GM18867 (cell line): ENCODE results near the gene GPATCH1.
"Not testable (repeated sequence)": the region's sequence is repeated elsewhere in the genome, so short reads cannot be mapped to it uniquely, and the experiment has no call there.

Experiments used
- ATAC-seq: cut with Tn5 transposase; IDR thresholded peaks from one replicate; pipeline ENCODE4 v1.9.1; 2021; ENCODE audit warnings: mild to moderate bottlenecking, moderate library complexity; ENCODE audit not compliant: unreplicated experiment

Gene GPATCH1

DNA sequence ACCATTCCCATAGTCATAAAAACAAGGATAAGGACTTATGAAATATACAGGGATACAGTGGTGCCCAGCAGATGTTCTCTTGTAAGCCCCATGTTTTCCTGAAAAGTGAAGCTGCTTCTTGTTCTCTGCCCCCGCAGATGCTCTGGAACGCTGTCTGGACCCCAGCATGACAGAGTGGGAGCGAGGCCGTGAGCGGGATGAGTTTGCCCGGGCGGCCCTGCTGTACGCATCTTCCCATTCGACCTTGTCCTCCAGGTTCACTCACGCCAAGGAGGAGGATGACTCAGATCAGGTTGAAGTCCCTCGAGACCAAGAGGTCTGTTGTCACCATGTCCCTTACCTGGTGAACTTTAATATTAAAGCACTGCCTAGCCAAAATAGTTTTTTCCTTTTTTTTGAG is 30.6 kb downstream of the GPATCH1 start:
- no peak for ATAC-seq

DNA sequence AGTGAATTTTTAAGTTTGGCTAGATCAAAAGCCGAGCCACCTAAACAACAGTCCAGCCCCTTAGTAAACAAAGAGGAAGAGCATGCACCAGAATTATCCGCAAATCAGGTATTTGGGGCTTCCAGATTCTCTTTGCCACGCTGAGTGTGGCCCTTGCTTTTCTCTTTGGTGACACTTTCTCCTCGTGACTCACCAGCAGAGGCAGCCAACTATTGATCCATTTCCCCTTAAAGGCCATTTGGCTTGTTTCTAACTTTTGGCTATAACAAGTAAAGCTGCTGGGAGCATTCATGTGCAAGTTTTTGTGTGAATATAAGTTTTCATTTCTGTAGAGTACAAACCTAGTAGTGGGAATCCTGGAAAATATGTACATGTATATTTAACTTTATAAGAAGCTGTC is 33.3 kb downstream of the GPATCH1 start:
- no peak for ATAC-seq

DNA sequence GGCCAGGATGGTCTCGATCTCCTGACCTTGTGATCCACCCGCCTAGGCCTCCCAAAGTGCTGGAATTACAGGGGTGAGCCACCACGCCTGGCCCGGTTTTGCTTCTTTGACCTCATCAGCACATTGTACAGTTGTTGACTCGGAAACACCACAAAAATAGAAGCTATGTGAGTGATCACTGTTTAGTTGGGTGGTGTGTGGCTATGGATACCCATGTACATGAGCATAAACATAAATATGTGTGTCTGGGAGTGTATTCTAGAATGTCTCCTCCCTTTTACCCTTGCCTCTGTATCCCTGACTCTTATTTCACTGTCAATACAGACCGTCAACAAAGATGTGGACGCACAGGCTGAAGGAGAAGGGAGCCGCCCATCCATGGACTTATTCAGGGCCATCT is 36.5 kb downstream of the GPATCH1 start:
- no peak for ATAC-seq

DNA sequence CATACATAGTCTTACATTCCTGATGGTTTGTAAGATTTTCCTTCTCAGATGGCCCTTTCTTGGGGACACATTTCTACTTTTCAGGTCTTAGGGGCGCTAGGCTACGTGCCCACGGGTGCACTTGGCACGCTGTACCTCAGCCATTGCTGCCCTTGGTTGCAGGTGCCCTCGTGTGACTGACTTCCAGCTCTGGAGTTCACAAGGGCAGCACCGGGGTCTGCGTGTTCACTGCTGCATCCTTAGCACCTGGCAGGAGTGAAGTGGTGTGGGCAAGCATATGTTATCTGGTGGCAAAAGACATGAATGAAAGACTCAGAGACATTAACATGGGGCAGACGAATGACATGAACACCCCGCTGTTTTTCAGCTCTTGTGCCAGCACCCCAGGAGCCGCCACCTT is 37.7 kb downstream of the GPATCH1 start:
- ATAC-seq, result no peak

DNA sequence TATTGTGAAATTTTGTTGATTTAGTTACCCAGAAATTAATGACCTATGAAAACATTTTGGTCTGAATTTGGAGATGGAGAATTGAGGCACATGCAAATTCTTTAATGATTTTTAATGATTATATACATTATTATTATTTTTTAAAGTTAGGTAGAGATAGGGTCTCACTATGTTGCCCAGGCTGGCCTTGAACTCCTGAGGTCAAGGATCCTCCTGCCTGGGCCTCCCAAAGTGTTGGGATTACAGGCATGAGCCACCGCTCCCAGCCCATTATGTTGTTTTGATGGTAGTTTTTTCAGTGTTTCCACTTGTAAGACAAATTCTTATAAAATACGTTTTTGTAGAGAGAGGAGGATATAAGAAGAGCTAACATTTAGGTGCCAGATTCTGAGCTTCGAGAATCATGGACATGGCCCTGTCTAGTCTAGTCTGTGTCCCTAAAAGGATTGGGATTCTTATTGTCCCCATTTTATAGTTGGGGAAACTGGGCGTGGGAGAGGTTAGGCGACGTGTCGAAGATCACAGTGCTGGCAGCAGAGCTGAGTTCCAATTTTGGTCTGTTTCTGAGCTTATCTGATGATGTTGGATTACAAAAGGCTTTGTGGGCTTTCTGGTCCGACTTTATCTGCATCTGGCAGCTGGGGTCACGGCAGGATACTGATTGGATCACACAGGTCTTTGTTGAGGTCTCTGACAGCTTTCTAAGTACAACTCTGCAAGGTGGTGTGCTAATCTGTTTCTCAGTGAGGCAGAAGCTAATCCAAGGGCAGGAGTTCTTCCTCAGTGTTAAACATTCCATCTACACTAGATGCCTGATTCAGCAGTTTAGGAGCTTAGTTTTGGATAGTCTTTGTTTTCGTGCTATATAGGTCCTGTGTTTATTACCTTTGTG is 43.5 kb downstream of the GPATCH1 start:
- no peak for ATAC-seq

DNA sequence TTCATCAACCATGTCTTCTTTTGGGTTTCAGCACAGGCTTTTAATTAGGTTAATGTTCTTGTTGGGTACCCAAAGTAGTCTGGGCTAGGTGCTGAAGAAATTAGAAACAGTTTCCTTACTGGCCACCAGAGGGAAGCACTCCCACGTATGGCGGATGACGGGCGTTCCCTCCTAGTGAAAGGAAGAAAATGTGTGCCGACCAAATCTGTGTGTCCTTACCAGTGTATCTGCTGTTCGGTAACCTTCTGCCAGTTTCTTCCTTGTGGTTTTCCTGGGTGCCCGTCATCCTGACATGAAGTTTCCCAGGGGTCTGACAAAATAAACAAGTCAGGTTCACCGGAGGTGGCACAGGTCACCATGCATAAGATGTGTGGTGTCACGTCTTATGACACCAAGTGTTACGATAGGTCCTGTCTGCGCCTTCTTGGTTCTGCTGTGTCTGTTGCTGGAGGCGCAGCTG is 45.0 kb downstream of the GPATCH1 start:
- peak; percentile 65 for ATAC-seq

DNA sequence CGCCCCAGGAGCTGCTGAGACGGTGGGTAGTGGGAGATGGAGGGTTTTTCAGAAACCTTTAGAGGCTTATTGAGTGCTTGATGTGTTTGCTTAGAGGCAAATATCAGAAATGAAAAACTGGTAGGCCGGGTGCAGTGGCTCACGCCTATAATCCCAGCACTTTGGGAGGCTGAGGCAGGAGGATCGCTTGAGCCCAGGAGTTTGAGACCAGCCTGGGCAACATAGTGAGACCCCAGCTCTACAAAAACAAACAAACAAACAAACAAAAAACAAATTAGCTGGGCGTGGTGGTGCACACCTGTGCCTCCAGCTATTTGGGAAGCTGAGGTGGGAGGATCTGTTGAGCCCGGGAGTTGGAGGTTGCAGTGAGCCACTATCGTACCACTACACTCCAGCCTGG is 45.7 kb downstream of the GPATCH1 start:
- not testable (repeated sequence) for ATAC-seq

DNA sequence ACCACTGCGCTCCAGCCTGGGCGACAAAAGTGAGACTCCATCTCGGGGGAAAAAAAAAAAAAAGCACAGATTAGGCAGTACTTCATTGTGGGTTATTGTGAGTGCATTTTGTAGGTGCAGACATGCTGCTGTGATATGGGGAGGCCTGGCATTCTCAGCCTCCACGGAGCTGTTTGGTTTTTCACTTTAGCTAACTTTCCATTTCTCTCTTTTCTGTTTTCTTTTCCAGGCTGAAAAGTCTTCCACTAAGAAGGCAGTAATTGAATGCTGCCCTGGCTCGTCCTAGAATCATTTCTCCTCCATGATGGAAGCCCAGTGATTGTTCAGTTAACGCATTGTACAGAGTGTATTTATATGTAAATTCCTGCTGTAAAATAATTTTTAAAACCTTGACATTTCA is 48.9 kb downstream of the GPATCH1 start:
- ATAC-seq, result no peak

DNA sequence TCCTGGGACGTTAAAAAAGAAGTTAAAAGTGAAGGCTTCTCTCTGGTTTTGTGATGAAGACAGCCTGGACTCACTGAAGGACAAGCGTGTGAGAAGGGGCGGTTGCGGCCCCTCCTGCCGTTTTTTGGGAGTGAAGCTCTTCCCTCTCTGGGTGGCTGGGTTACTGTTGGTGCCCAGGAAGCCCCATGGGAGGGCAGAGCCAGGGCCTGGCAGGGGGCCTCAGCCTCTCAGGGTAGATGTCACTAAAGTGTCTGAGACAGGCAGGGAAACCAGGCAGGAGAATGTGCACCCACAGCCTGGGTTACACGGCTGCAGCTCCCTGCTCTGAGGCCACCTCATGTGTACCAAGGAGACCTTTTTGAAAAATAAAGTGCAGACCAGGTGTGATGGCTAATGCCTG is 49.5 kb downstream of the GPATCH1 start:
- ATAC-seq, result no peak

DNA sequence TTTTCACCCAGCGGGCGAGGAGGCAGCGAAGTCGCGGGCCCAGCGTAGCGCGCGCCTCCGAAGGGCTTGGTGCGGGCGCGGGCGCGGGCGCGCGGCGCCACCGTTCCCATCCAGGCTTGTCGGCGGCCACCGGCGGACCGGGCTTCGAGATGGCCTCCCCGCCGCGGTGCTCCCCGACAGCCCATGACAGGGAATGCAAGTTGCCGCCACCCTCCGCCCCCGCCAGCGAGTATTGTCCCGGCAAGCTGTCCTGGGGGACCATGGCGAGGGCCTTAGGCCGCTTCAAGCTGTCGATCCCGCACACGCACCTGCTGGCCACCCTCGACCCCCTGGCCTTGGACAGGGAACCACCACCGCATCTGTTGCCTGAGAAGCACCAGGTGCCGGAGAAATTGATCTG is 51.0 kb downstream of the GPATCH1 start, which contains the start of gene WDR88:
TSS of gene WDR88 (plus strand) at position 94 of the 400 bp plus-strand sequence. CDS start at position 150, 56 bp downstream.
- ATAC-seq, result no peak

DNA sequence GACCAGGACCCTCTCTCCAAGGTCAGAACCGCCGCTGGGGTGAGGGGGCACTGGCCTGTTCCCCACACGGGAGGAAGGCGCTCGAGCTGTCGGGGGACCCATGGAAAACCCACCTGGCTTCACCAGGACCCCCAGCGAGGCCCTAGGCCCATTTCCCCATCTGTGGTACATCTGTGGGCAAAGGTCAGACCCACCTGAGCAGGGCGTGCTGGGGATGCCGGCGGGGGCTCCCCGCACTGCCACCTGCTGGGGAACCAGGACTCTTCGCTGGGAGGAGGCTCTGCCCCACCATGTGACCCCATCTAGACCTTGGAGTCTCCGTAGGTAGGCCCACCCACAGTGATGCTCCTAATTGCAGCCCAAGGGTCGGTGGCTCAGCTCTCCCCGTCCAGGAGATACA is 51.4 kb downstream of the GPATCH1 start:
- no peak for ATAC-seq

DNA sequence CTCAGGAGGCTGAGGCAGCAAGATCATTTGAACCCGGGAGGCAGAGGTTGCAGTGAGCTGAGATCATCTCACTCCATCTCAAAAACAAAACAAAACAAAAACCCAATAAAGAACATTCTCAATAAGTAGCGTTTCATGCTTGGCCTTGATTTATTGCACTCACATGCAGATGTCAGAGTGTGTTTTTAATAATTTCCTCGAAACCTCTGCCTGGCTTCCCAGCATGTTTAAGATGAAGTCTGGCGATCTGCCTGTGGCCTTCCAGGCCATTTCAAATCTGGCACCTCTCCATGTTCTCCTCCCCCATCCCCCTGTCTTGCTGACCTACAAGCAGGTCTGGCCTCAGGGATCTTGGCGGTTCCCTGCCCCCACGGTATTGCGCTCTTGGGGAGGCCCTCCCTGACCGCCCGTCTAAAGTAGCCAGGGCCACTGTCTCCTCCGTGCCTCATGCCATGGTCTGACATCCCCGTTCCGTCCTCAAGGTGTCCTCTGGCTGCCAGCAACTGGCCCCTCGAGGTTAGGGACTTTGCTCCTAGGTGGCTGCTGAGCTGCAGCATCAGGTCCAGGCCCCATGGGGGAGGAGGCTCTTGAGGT is 52.6 kb downstream of the GPATCH1 start:
- no peak for ATAC-seq

DNA sequence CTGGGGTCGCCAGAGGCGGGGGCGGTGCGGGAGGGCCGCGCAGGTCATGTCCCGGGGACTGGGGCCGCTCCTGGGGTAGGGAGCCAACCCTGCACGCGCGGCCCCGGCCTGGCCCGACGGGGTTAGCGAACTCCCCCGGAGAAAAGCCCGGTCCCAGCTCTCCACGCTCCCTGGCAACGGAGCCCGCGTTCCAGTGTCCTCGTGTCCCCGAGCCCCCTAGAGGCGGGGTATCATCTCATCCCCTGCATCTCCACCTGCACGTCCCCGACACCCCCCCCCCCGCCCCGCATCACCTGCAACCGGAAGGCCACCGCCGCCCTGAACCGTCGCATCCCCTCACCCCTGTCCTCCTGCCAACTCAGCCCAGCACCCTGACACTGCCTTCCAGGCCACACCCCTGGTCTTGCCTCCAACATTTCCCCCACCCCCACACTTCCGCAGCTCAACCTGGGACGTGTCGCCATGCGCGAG is 53.6 kb downstream of the GPATCH1 start:
- no peak for ATAC-seq

DNA sequence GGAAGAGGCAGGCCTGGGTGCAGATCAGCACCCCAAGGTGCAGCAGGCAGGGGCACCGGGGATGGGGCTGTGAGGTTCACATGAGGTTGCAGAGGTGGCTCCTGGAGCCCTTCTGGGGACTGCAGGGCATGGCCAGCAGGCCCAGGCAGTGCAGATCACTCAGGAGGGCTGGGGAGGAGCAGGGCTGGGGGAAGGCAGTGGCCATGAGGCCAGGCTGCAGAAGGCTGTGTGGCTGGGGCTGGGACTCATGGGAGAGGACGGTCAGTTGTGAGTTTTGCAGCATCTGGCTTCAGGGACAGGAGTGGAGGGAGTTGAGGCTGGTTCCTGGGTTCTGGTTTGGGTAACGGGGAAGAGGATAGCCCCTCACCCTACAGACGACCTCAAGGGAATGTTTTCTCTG is 58.2 kb downstream of the GPATCH1 start:
- ATAC-seq, result no peak

DNA sequence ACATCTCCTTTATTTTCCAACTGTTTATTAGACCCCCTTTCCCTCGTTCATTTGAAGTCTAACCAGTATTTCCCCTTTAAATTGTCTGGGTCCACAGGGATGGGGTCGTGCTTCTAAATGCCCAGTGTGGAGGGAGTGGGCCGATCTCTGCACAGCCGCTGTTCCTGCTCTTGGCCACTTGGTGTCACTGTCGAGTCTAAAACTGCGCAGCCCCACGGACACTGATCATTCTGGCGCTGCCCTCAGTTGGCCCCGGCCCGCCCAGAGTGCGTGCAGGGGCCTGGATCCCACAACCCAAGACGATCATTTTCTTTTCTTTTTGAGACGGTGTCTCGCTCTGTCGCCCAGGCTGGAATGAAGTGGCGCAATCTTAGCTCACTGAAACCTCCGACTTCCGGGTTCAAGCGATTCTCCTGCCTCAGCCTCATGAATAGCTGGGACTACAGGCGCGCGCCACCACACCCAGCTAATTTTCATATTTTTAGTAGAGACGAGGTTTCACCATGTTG is 63.0 kb downstream of the GPATCH1 start:
- ATAC-seq, result peak; percentile 75

DNA sequence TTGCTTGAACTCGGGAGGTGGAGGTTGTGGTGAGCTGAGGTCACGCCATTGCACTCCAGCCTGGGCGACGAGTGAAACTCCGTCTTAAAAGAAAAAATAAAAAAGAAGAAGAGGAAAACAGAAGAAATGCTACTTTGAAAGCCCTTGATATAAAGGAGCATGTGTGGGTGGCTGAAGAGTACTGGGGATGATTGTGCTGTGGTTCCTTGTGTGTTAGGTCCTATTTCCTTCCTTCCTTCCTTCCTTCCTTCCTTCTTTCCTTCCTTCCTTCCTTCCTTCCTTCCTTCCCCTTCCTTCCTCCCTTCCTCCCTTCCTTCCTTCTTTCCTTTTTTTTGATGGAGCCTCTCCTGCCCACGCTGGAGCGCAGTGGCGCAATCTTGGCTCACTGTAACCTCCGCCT is 65.2 kb downstream of the GPATCH1 start:
- ATAC-seq, result no peak

DNA sequence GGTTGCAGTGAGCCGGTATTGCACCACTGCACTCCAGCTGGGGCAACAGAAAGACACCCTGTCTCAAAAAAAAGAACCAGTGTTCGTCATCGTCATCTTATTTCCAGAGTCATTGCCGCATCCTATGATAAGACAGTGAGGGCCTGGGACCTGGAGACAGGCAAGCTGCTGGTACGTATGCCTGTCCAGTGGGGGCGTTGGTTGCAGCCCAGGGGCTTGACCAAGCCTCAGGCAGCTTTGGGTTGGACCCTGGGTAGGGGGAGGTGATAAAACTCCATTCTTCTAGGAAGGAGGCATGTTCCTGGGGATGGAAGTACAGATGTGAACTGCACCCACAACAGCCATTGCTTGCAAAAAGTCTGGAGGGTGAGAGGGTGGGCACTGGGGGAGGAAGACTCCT is 66.6 kb downstream of the GPATCH1 start:
- ATAC-seq, result no peak

DNA sequence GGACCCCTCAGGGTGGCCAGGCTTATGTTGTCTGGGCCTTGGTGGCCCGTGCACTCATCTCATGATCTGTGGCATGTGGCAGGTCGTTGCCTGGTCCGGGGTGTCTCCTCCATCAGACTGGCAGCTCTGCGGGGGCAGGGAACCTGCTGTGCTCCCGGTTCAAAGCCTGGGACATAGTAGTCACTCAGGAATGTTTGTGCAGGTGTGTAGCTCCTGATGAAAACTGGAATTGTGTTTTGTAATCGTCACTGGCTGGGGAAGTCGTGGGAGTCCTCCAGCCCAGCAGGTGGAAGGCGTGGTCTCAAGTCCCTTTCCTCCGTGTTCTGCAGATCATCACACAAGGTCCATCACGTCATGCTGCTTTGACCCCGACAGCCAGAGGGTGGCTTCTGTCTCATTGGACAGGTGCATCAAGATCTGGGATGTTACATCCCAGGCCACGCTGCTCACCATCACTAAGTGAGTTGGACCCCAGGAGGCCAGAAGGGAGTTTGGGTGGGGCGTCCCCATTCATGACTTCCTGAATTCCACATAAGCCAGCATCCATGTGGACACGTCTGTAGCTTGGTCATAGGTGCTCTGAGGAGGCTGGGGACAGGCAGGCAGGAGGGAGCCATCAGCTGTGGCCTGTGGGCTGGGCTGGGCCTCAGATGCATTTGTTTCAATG is 70.0 kb downstream of the GPATCH1 start:
- no peak for ATAC-seq

DNA sequence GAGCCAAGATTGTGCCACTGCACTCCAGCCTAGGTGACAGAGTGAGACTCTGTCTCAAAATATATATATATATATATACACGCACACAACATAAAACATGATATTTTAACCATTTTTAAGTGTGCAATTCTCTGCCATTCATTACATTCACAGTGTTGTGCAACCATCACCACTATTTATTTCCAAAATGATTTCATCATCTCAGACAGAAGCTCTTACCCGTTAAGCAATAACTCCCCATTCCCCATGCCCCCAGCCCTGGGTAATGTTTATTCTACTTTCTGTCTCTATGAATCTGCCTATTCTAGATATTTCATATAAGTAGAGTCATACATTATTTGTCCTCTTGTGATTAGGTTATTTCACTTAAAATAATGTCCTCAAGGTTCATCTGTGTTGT is 71.2 kb downstream of the GPATCH1 start:
- no peak for ATAC-seq

DNA sequence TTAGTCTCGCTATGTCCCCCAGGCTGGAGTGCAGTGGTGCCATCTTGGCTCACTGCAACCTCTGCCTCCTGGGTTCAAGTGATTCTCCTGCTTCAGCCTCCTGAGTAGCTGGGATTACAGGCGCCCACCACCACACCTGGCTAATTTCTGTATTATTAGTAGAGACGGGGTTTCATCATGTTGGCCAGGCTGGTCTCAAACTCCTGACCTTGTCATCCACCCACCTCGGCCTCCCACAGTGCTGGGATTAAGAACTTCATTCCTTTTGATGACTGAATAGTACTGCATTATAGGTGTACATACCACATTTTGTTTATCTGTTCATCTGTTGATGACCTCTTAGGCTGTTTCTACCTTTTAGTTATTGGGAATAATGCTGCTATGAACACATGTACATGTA is 71.6 kb downstream of the GPATCH1 start:
- not testable (repeated sequence) for ATAC-seq

DNA sequence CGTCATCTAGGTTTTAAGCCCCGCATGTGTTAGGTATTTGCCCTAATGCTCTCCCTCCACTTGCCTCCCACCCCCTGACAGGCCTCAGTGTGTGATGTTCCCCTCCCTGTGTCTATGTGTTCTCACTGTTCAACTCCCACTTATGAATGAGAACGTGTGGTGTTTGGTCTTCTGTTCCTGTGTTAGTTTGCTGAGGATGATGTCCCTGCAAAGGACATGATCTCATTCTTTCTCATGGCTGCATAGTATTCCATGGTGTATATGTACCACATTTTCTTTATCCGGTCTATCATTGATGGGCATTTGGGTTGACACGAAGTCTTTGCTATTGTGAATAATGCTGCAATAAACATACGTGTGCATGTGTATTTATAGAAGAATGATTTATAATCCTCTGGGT is 73.3 kb downstream of the GPATCH1 start:
- not testable (repeated sequence) for ATAC-seq
